HepG2 (cell line): Measurements from ENCODE around the gene TNRC18. TPM values are rescaled to one million over a fixed set of nuclear protein-coding genes. Genes with fewer than 3 reads are reported as not detected.

Experiments
- AHR ChIP-seq: IDR thresholded peaks from 2 replicates; pipeline ENCODE4 v1.6.1; 2018; ENCODE audit warnings: missing genetic modification reagents, missing compliant biosample characterization
- KLF16 ChIP-seq, 2 experiments: sonication (generic) in 1 of 2; formaldehyde crosslinking in 1 of 2; IDR thresholded peaks; 2 replicates each; pipeline versions ENCODE4 v1.6.1 to v1.8.0; 2016 to 2023; ENCODE audit warnings: missing genetic modification reagents in 2 of 2, missing compliant biosample characterization in 1 of 2
- MXD4 ChIP-seq: IDR thresholded peaks from 2 replicates; pipeline ENCODE4 v1.6.1; 2016; ENCODE audit warnings: mild to moderate bottlenecking, missing biosample characterization, missing genetic modification reagents
- NFIB ChIP-seq: sonication (generic); formaldehyde crosslinking; IDR thresholded peaks from 2 replicates; pipeline ENCODE4 v1.9.0; 2021; ENCODE audit warnings: missing genetic modification reagents, mild to moderate bottlenecking, borderline replicate concordance
- NFYC ChIP-seq: IDR thresholded peaks from 2 replicates; pipeline ENCODE4 v1.6.1; 2016; ENCODE audit warnings: missing genetic modification reagents, missing compliant biosample characterization
- POLR2AphosphoS5 ChIP-seq: IDR thresholded peaks from 2 replicates; pipeline ENCODE4 v1.6.1; 2012; ENCODE audit warnings: low read depth, low read length
- SIN3B ChIP-seq: fragments of 150-350 bp; IDR thresholded peaks from 2 replicates; pipeline ENCODE4 v1.6.1; 2014; ENCODE audit warnings: low read length
- STAT5B ChIP-seq: sonication (generic); formaldehyde crosslinking; IDR thresholded peaks from 2 replicates; pipeline ENCODE4 v1.4.0; 2020; ENCODE audit warnings: missing genetic modification reagents
- ZBTB21 ChIP-seq: sonication (generic); formaldehyde crosslinking; IDR thresholded peaks from 2 replicates; pipeline ENCODE4 v1.4.0; 2020; ENCODE audit warnings: missing genetic modification reagents
- ZC3H4 ChIP-seq: sonication (generic); formaldehyde crosslinking; IDR thresholded peaks from 2 replicates; pipeline ENCODE4 v1.4.0; 2020; ENCODE audit warnings: missing genetic modification reagents, borderline replicate concordance
- ZFP36 ChIP-seq: fragments of 150-350 bp; IDR thresholded peaks from 2 replicates; pipeline ENCODE4 v1.6.1; 2018; ENCODE audit warnings: borderline replicate concordance, low read length, low read depth; ENCODE audit not compliant: partially characterized antibody
- ZFP82 ChIP-seq: sonication (generic); formaldehyde crosslinking; IDR thresholded peaks from 2 replicates; pipeline ENCODE4 v1.5.1; 2020; ENCODE audit warnings: mild to moderate bottlenecking, missing genetic modification reagents, borderline replicate concordance
- ZNF367 ChIP-seq: sonication (generic); formaldehyde crosslinking; IDR thresholded peaks from 2 replicates; pipeline ENCODE4 v1.4.0; 2020; ENCODE audit warnings: missing genetic modification reagents, borderline replicate concordance
- ZNF556 ChIP-seq: sonication (generic); formaldehyde crosslinking; IDR thresholded peaks from 2 replicates; pipeline ENCODE4 v1.4.0; 2020; ENCODE audit warnings: mild to moderate bottlenecking, missing genetic modification reagents, borderline replicate concordance
- ZNF607 ChIP-seq: sonication (generic); formaldehyde crosslinking; IDR thresholded peaks from 2 replicates; pipeline ENCODE4 v1.5.1; 2020; ENCODE audit warnings: missing genetic modification reagents, mild to moderate bottlenecking, borderline replicate concordance
- ZNF616 ChIP-seq: sonication (generic); formaldehyde crosslinking; IDR thresholded peaks from 2 replicates; pipeline ENCODE4 v1.5.0; 2020; ENCODE audit warnings: low read depth, mild to moderate bottlenecking, missing genetic modification reagents
- ZNF773 ChIP-seq: sonication (generic); formaldehyde crosslinking; IDR thresholded peaks from 2 replicates; pipeline ENCODE4 v1.4.0; 2020; ENCODE audit warnings: missing genetic modification reagents, borderline replicate concordance
- polyA plus RNA-seq, 8 experiments: library from polyadenylated mRNA; depleted of rRNA in 3 of 8; stranded (reverse) in 7 of 8; unstranded in 1 of 8; fragments of >200 nt; fragmentation: Illumina TruSeq in 4 of 8; extraction: Trizol in 4 of 8; gene quantifications; 2 replicates each; pipeline versions ENCODE4 v1.2.1 to v1.2.3, GENCODE V29; 2011 to 2016; ENCODE audit warnings: low read depth in 4 of 8, missing spikeins in 1 of 8, mixed read lengths in 1 of 8; ENCODE audit not compliant: insufficient read depth in 1 of 8
- total RNA-seq, 5 experiments: library from RNA; depleted of rRNA; stranded (reverse); fragments of >200 nt; fragmentation: Illumina TruSeq; extraction: Trizol; gene quantifications; 2 replicates each; pipeline ENCODE4 v1.2.3, GENCODE V29; 2016; ENCODE audit warnings: low read depth in 1 of 5
- TF ChIP-seq, protein P1 (sequence below): sonication (generic); formaldehyde crosslinking; IDR thresholded peaks from 2 replicates; pipeline ENCODE4 v1.4.0; 2020; ENCODE audit warnings: mild to moderate bottlenecking, missing genetic modification reagents
- TF ChIP-seq, protein P2 (sequence below): sonication (generic); formaldehyde crosslinking; IDR thresholded peaks from 2 replicates; pipeline ENCODE4 v1.4.0; 2020; ENCODE audit warnings: mild to moderate bottlenecking, missing genetic modification reagents
- TF ChIP-seq, protein P3 (sequence below): sonication (generic); formaldehyde crosslinking; IDR thresholded peaks from 2 replicates; pipeline ENCODE4 v1.4.0; 2020; ENCODE audit warnings: missing genetic modification reagents

Gene TNRC18
- total and polyA plus RNA-seq, 2 of the 13 experiments (the other 11 are each of a cell fraction or from before 2014, with no cell fraction given): 11.7 to 17.4 TPM

DNA sequence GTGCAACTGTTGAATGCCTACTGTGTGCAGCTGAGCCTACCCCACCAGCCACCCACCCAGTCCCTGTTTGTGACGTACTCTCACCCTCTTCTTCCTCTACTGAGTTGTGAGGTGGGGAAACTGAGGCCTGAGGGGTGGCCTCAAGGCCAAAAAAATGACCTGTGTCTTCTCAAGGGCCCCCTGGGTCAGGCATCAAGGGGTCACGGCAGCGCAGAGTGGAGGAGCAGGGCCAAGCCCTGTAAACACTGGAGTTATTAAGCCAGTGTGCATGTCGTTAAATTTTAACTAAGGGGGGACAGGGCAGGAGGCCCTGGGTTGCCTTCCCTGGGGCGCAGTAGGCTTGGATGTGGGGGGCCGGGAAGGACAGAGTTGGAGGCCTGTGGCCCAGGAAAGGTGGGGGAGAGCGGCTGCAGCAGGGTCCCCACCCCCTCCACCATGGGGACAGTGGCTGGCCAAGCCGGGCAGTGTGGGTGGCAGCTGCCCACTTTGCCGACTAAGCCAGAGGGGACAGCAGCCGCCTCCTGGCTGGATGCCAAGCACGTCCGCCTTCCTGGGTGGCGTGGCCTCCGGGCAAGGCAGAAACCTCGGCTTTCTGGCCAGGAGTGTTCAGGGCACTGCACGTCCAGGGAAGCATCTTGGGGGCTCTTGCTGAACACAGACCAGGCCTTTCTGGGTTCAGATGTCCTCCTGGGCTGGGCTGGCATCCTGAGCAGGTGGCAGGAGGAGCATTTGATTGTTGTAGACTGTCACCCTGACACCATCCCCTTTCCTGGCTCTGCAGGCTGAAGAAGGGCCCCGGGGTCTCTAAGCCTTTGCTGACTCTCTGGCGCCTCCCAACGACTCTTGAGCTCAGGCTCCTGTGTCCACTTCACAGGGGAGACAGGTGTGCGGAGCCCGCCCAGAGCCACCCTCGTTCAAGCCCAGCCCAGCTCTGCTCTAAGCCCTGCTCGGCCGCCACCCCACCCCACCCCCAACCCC lies 139.0 kb downstream of the TNRC18 start (continued):
- TF ChIP-seq, protein P1, sequence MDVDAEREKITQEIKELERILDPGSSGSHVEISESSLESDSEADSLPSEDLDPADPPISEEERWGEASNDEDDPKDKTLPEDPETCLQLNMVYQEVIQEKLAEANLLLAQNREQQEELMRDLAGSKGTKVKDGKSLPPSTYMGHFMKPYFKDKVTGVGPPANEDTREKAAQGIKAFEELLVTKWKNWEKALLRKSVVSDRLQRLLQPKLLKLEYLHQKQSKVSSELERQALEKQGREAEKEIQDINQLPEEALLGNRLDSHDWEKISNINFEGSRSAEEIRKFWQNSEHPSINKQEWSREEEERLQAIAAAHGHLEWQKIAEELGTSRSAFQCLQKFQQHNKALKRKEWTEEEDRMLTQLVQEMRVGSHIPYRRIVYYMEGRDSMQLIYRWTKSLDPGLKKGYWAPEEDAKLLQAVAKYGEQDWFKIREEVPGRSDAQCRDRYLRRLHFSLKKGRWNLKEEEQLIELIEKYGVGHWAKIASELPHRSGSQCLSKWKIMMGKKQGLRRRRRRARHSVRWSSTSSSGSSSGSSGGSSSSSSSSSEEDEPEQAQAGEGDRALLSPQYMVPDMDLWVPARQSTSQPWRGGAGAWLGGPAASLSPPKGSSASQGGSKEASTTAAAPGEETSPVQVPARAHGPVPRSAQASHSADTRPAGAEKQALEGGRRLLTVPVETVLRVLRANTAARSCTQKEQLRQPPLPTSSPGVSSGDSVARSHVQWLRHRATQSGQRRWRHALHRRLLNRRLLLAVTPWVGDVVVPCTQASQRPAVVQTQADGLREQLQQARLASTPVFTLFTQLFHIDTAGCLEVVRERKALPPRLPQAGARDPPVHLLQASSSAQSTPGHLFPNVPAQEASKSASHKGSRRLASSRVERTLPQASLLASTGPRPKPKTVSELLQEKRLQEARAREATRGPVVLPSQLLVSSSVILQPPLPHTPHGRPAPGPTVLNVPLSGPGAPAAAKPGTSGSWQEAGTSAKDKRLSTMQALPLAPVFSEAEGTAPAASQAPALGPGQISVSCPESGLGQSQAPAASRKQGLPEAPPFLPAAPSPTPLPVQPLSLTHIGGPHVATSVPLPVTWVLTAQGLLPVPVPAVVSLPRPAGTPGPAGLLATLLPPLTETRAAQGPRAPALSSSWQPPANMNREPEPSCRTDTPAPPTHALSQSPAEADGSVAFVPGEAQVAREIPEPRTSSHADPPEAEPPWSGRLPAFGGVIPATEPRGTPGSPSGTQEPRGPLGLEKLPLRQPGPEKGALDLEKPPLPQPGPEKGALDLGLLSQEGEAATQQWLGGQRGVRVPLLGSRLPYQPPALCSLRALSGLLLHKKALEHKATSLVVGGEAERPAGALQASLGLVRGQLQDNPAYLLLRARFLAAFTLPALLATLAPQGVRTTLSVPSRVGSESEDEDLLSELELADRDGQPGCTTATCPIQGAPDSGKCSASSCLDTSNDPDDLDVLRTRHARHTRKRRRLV (CRISPR knock-in tag): no peak
- TF ChIP-seq NFYC (CRISPR knock-in tag): no peak
- TF ChIP-seq SIN3B: no peak
- no peak for TF ChIP-seq ZC3H4 (CRISPR knock-in tag)
- TF ChIP-seq NFIB: peak; percentile 91
- TF ChIP-seq, protein P2, sequence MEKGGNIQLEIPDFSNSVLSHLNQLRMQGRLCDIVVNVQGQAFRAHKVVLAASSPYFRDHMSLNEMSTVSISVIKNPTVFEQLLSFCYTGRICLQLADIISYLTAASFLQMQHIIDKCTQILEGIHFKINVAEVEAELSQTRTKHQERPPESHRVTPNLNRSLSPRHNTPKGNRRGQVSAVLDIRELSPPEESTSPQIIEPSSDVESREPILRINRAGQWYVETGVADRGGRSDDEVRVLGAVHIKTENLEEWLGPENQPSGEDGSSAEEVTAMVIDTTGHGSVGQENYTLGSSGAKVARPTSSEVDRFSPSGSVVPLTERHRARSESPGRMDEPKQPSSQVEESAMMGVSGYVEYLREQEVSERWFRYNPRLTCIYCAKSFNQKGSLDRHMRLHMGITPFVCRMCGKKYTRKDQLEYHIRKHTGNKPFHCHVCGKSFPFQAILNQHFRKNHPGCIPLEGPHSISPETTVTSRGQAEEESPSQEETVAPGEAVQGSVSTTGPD (CRISPR knock-in tag): peak; percentile 65; the same call in 1 of the 2 replicates
- TF ChIP-seq ZNF616 (CRISPR knock-in tag): no peak
- TF ChIP-seq KLF16 (CRISPR knock-in tag; IDR thresholded peaks at IDR 0.05): peak in 1 of 2 experiments; percentile 90; a peak in 2 of 4 replicates
- no peak; the same call in 1 of the 2 replicates for TF ChIP-seq ZNF607 (CRISPR knock-in tag)
- TF ChIP-seq ZNF367 (CRISPR knock-in tag): no peak
- no peak for TF ChIP-seq ZFP82 (CRISPR knock-in tag)
- no peak for TF ChIP-seq ZFP36
- TF ChIP-seq ZNF773 (CRISPR knock-in tag): no peak
- TF ChIP-seq STAT5B: no peak
- TF ChIP-seq AHR (CRISPR knock-in tag): no peak
- peak; percentile 75 for TF ChIP-seq ZNF556 (CRISPR knock-in tag)
- no peak for TF ChIP-seq POLR2AphosphoS5
- peak; percentile 65; the same call in 1 of the 2 replicates for TF ChIP-seq MXD4 (CRISPR knock-in tag)
- no peak for TF ChIP-seq ZBTB21 (CRISPR knock-in tag)
- TF ChIP-seq, protein P3, sequence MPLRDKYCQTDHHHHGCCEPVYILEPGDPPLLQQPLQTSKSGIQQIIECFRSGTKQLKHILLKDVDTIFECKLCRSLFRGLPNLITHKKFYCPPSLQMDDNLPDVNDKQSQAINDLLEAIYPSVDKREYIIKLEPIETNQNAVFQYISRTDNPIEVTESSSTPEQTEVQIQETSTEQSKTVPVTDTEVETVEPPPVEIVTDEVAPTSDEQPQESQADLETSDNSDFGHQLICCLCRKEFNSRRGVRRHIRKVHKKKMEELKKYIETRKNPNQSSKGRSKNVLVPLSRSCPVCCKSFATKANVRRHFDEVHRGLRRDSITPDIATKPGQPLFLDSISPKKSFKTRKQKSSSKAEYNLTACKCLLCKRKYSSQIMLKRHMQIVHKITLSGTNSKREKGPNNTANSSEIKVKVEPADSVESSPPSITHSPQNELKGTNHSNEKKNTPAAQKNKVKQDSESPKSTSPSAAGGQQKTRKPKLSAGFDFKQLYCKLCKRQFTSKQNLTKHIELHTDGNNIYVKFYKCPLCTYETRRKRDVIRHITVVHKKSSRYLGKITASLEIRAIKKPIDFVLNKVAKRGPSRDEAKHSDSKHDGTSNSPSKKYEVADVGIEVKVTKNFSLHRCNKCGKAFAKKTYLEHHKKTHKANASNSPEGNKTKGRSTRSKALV (CRISPR knock-in tag): no peak
